Stimulated activated CD4-positive, alpha-beta T cell treated with anti-CD3 and anti-CD28 coated beads, Interleukin-1b, Interleukin-23, amount 100 ng/mL, for 1 hour (primary cell): ENCODE measurements around the gene PDK1.
"Not testable (repeated sequence)": the region's sequence is repeated elsewhere in the genome, so short reads cannot be mapped to it uniquely, and the experiment has no call there.

Experiments
- DNase-seq, 2 donors: peaks; one replicate each; pipeline ENCODE4 v3.0.0-alpha.2; 2020; ENCODE audit warnings: low read depth in 2 of 2

Gene PDK1

GRCh38 chr2:172555522-172556283, at the start of gene PDK1:
Gene PDK1 (plus strand): TSS chr2:172556090. CDS start chr2:172556151, 61 bp downstream.
- peak; percentile 79 to 81 for DNase-seq

DNA sequence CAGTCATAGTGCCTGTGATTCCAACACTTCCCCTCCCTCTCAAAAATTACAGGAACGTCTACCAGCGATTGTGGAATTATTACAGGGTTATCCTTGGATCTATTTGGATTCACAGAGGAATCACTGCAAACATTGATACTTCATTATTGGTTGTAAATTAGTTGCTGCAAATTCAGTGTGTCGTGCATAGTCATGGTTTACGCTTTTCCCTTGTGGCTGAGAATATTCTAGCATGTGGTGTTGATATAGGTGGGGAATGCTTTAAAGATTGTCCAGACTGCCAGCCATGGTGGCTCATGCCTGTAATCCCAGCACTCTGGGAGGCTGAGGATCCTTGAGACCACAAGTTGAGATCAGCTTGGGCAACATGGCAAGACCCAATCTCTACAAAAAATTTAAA, 48.7 kb upstream of the PDK1 start:
- no peak for DNase-seq

DNA sequence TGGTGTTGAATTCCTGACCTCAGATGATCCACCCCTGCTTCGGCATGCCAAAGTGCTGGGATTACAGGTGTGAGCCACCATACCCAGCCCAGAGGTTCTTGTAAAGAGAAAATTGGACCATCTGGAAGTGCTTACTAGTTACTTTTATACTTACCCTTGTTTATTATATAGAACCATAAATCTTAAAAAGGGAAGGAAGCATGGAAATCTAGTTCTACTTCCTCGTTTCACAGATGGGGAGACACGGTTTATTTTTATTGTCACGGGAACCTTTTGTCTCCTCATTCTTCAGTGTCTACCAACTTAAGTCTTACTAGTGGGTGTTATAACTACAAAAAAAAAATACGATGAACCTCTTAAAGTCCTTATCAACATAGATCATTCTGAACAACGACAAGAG, 45.8 kb upstream of the PDK1 start:
- no peak for DNase-seq

DNA sequence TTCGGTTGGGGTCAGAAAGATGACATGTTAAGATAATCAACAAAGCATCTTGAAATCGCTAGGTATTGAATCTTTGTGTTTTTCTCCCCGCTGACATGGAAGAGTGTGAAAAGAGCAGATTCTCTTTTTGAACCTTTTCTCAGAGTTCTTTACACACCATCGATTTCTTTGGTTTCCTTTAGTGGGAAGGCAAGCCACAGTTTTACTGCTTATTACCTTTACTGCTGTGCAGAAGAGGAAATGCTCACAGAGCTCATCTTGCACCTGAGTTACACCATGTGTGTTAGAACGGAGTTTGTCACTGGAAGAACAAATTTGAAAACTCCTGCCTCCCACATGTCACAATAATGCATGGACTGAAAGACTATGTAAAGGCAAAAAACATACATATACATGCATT, 45.3 kb upstream of the PDK1 start:
- DNase-seq = no peak

DNA sequence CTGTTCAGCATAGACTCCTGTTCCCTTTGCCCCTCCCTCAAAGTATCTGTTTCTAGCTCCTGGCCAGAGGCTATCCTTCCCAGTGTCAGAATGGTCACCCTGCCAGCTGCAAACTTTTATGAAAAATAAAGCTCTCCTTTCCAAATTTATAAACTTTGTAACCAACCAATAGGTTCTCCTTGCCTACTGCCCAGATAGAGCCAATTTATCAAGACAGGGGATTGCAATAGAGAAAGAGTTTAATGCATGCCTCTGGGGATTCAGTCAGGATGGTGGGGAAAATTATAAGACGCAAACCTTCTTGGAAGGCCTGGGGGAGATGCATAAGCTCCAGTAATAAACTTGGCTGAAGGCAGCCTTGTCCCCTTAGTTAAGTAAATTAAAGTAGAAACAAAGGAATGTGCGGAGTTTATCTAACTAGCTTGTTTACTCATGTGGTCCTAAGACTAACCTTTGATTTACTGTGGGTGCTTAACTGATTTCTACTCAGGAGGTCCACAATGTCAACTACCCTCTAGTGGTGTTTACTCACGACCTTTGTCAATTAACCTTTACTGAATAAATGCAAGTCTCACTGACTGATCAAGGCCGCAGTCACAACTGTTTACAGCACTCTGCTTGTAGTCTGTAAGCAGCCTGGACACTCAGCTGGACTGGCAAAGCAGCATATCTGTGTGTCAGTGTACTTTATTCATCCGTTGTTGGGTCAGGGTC, 42.9 kb upstream of the PDK1 start:
- no peak for DNase-seq

- no peak for DNase-seq
These were observed 42.4 kb upstream of the PDK1 start for GRCh38 chr2:172513524-172513900.

DNA sequence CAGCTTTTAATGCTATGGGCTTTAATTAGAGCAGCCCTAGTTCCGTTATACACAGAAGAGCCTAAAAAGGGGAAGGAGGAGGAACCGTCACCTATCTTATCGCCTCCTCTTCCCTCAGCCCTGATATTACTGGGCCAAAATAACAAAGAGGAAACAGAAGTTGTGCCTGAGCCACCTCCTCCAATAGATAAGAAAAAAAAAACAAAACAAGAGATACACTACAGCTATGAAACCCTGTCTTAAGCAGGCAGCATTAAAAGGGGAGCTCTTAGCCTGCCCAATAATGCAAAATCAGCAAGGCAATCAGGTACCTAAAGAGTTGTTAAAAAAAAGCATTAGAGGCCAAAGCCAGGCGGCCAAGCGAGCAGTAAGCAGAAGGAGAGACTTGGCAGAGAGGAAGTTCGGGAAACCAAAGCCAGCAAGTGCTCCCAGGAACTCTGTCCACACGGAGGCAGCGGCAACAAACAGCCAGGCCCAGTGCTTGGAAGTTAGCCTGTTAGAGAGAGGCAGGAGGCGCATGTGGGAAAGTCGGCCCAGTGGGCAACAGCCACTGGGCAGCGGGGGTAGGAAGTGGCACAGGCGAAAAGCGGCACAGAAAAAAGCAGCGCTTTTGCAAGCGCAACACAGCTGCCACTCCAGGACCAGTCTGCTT, 41.8 kb upstream of the PDK1 start:
- DNase-seq = no peak

- DNase-seq = no peak
These were observed 39.6 kb upstream of the PDK1 start for GRCh38 chr2:172516299-172516698.

- DNase-seq = no peak
These were observed 36.9 kb upstream of the PDK1 start for GRCh38 chr2:172518995-172519394.

- DNase-seq = no peak
These were observed 30.3 kb upstream of the PDK1 start for GRCh38 chr2:172525601-172526000.

GRCh38 chr2:172531309-172531708, 24.6 kb upstream of the PDK1 start:
- no peak for DNase-seq

DNA sequence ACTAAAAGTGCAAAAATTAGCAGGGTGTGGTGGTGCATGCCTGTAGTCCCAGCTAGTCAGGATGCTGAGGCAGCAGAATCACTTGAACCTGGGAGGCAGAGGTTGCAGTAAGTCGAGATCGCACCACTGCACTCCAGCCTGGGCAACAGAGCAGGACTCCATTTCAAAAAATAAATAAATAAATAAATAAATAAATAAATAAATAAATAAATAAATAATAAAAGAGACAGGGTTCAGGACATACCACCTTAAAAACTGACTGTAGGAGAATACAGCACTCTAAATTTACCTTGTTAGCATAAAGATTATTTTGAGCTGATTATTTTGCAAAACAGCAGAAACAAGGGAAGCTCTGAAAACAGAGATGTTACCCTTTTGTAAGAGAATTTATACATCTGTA, 23.4 kb upstream of the PDK1 start:
- not testable (repeated sequence) for DNase-seq

DNA sequence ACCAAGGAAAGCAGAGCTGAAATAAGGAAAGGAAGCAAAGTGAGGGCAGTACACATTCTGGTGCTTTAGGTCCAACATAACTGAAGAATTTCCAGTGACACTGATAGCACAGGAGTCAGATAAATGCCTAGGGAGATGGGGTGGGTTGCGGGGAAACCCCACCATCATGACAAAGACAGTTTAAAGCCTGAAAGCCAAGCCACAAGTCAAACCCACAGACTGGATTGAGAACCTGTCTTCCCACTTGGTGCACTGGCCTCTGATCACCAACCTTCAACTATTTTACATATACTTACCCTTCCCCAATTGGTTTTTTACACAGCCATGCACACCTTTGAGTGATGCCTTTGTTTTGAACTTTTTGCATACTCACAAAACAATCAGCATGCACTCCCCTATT, 22.2 kb upstream of the PDK1 start:
- no peak for DNase-seq

DNA sequence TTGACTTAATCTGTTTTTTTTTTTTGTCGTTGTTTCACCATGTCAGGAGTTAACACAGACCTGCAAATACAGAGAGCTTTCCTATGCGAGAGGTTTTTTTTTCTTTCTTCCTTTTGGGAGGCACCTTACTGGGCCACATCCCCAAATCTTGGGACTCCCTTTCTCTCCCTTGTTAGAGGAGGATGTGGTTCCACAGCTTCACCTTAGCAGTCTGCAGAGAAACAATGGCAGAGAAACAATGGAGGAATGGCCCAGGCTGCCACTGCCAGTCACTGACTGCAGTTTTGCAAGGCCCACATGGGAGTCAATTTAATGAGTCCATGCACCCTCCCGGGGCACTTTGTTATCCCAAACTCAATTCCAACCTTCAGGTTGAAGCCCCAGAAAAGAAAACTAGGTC, 20.8 kb upstream of the PDK1 start:
- no peak for DNase-seq

DNA sequence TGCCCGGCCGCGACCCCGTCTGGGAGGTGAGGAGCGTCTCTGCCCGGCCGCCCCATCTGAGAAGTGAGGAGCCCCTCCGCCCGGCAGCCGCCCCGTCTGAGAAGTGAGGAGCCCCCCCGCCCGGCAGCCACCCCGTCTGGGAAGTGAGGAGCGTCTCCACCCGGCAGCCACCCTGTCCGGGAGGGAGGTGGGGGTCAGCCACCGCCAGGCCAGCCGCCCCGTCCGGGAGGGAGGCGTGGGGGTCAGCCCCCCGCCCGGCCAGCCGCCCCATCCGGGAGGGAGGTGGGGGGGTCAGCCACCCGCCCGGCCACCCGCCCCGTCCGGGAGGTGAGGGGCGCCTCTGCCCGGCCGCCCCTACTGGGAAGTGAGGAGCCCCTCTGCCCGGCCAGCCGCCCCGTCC, 18.0 kb upstream of the PDK1 start:
- not testable (repeated sequence) for DNase-seq

DNA sequence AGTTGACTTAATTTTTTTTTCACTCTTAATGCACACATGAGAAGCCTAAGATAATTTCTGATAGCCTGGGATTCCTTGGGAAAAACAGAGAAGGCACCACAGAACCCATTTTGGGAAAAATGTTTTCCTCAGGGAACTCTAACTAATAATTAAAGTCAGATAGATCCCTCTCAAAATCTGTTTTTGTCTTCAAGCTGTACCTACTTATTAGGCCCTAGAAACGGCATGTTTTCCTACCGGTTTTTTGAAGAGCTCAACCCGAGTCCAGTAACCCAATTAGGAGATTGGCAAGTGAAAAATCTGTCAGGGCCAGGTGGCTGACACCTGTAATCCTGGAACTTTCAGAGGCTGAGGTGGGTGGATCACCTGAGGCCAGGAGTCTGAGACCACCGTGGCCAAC, 16.1 kb upstream of the PDK1 start:
- no peak for DNase-seq

- no peak for DNase-seq
These were observed 15.5 kb upstream of the PDK1 start for GRCh38 chr2:172540421-172540820.

GRCh38 chr2:172545408-172546075, 10.3 kb upstream of the PDK1 start:
- DNase-seq = no peak

DNA sequence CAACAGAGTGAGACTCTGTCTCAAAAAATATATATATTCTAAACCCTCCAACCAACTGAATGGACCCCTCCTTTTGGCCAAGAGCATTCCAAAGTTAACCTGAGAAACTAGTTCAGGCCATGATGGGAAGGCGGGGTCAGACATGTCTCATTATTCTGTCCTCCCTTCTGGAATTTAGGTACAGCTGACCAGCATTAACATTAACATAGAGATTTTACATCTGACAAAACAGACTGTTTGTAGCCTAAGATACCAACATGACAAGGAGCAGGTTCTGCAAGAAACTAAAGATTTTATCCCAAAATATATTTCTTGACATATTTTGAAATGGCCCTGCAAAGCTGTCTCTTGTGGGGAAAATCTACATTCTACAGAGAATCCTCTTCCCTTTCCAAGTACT, 6.8 kb upstream of the PDK1 start:
- DNase-seq = no peak

DNA sequence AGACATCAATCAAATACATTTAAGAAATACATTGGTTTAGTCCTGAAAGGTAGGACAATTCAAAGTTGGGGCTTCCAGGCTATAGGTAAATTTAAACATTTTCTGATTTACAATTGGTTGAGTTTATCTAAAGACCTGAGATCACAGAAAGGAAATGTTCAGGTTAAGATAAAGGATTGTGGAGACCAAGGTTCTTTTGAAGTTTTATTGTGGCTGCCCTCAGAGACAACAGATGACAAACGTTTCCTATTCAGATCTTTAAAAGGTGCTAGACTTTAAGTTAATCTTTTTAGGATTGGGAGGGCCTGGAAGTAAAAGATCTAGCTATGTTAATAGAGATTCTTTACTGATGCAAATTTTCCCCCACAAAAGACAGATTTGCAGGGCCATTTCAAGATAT, 6.1 kb upstream of the PDK1 start:
- not testable (repeated sequence) for DNase-seq

DNA sequence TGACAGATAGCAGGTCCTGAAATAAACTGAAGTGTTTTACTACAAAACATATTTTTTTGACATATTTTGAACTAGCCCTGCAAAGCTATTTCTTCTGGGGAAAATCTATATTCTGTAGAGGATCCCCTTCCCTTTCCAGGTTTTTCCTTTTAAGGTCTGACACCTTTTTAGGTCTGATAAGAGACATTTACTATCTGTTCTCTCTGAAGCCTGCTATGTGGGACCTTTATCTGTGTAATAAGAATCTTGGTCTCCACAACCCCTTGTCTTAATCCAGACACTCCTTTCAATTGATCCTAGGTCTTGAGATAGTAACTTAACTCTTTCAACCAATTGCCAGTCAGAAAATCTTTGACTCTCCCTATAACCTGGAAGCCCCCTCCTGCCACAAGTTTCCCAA, 5.5 kb upstream of the PDK1 start:
- DNase-seq = no peak

GRCh38 chr2:172551271-172551670, 4.6 kb upstream of the PDK1 start:
- DNase-seq = no peak
